Measurements from ENCODE around the gene ANGPT4.
A peak's percentile ranks its signal among the peaks of the same experiment; 100 is the strongest.
"Not testable (repeated sequence)": the region's sequence is repeated elsewhere in the genome, so short reads cannot be mapped to it uniquely, and the experiment has no call there.

Gene ANGPT4

GRCh38 chr20:904039-904545, 12.0 kb downstream of the ANGPT4 start:
- DNase-seq: no peak

GRCh38 chr20:897436-897835, 18.7 kb downstream of the ANGPT4 start:
- not testable (repeated sequence) for DNase-seq

GRCh38 chr20:896501-897025, 19.6 kb downstream of the ANGPT4 start:
- no peak for DNase-seq

GRCh38 chr20:892371-892770, 23.8 kb downstream of the ANGPT4 start:
- DNase-seq: not testable (repeated sequence)

- DNase-seq: no peak
These were observed 24.4 kb downstream of the ANGPT4 start for GRCh38 chr20:891706-892080.

- no peak for DNase-seq
These were observed 25.0 kb downstream of the ANGPT4 start for GRCh38 chr20:891058-891705.

- no peak for DNase-seq
These were observed 25.5 kb downstream of the ANGPT4 start for GRCh38 chr20:890666-891057.

GRCh38 chr20:889932-890463, 26.1 kb downstream of the ANGPT4 start:
- DNase-seq: no peak

- no peak for DNase-seq
These were observed 27.0 kb downstream of the ANGPT4 start for GRCh38 chr20:889106-889505.

- DNase-seq: no peak
These were observed 28.1 kb downstream of the ANGPT4 start for GRCh38 chr20:888057-888456.

GRCh38 chr20:887137-887536, 29.0 kb downstream of the ANGPT4 start:
- DNase-seq: no peak

- DNase-seq: no peak
These were observed 30.9 kb downstream of the ANGPT4 start for GRCh38 chr20:884983-885952.

- no peak for DNase-seq
These were observed 34.4 kb downstream of the ANGPT4 start for GRCh38 chr20:881783-882144.

- peak; percentile 6 for DNase-seq
These were observed 34.9 kb downstream of the ANGPT4 start for GRCh38 chr20:881051-881782.

- no peak for DNase-seq
These were observed 36.5 kb downstream of the ANGPT4 start for GRCh38 chr20:879626-880025.

GRCh38 chr20:878511-879307, 37.4 kb downstream of the ANGPT4 start:
- peak; percentile 15 for DNase-seq

- DNase-seq: no peak
These were observed 38.3 kb downstream of the ANGPT4 start for GRCh38 chr20:877814-878213.

- DNase-seq: no peak
These were observed 41.0 kb downstream of the ANGPT4 start for GRCh38 chr20:875115-875514.

- no peak for DNase-seq
These were observed 42.1 kb downstream of the ANGPT4 start for GRCh38 chr20:873875-874607.

- no peak for DNase-seq
These were observed 43.1 kb downstream of the ANGPT4 start for GRCh38 chr20:872855-873520.

GRCh38 chr20:871948-872347, 44.2 kb downstream of the ANGPT4 start:
- DNase-seq: no peak

All from CD4-positive, alpha-beta T cell treated with Interleukin-10 for 1 hour (primary cell).